HG03442 (cell line): ENCODE measurements around the gene ATP13A3.

Experiments used
- ATAC-seq: cut with Tn5 transposase; IDR thresholded peaks from one replicate; pipeline ENCODE4 v1.9.1; 2021; ENCODE audit warnings: mild to moderate bottlenecking, moderate library complexity; ENCODE audit not compliant: unreplicated experiment

Gene ATP13A3

GRCh38 chr3:194396539-194396858 lies 90.3 kb downstream of the ATP13A3 start:
- no peak for ATAC-seq

- ATAC-seq: no peak
Measured at GRCh38 chr3:194395778-194396538, 90.8 kb downstream of the ATP13A3 start.

- no peak for ATAC-seq
Measured at GRCh38 chr3:194395212-194395611, 91.6 kb downstream of the ATP13A3 start.

- ATAC-seq: no peak
Measured at GRCh38 chr3:194392576-194392975, 94.2 kb downstream of the ATP13A3 start.

GRCh38 chr3:194390835-194391234 lies 96.0 kb downstream of the ATP13A3 start:
- ATAC-seq: no peak

GRCh38 chr3:194389269-194389668 lies 97.5 kb downstream of the ATP13A3 start:
- ATAC-seq: no peak

GRCh38 chr3:194387926-194388418 lies 98.8 kb downstream of the ATP13A3 start:
- ATAC-seq: no peak

GRCh38 chr3:194387276-194387675 lies 99.5 kb downstream of the ATP13A3 start:
- no peak for ATAC-seq

GRCh38 chr3:194386648-194387047 lies 100.2 kb downstream of the ATP13A3 start:
- no peak for ATAC-seq

- ATAC-seq: no peak
Measured at GRCh38 chr3:194386066-194386465, 100.7 kb downstream of the ATP13A3 start.

- ATAC-seq: no peak
Measured at GRCh38 chr3:194384569-194385001, 102.2 kb downstream of the ATP13A3 start.

GRCh38 chr3:194384156-194384555 lies 102.6 kb downstream of the ATP13A3 start:
- ATAC-seq: no peak

- ATAC-seq: no peak
Measured at GRCh38 chr3:194383276-194383940, 103.4 kb downstream of the ATP13A3 start.

- ATAC-seq: no peak
Measured at GRCh38 chr3:194382892-194383223, 103.9 kb downstream of the ATP13A3 start.

GRCh38 chr3:194382196-194382891 lies 104.5 kb downstream of the ATP13A3 start:
- no peak for ATAC-seq

- no peak for ATAC-seq
Measured at GRCh38 chr3:194381460-194381875, 105.3 kb downstream of the ATP13A3 start.

- no peak for ATAC-seq
Measured at GRCh38 chr3:194380326-194380725, 106.5 kb downstream of the ATP13A3 start.

GRCh38 chr3:194379651-194380050 lies 107.2 kb downstream of the ATP13A3 start:
- ATAC-seq: no peak

GRCh38 chr3:194379231-194379630 lies 107.6 kb downstream of the ATP13A3 start:
- ATAC-seq: no peak

- no peak for ATAC-seq
Measured at GRCh38 chr3:194377708-194378107, 109.1 kb downstream of the ATP13A3 start.

- ATAC-seq: no peak
Measured at GRCh38 chr3:194376241-194376560, 110.6 kb downstream of the ATP13A3 start.
